Keratinocyte (primary cell): ENCODE measurements around the gene CHRNA7. TPM values are rescaled to one million over a fixed set of nuclear protein-coding genes. Genes with fewer than 3 reads are reported as not detected.

Source experiments
- DNase-seq: peaks from one replicate; pipeline ENCODE4 v3.0.0-alpha.2; 2011; ENCODE audit warnings: low read depth, missing footprints, low spot score
- FAIRE-seq: peaks from 2 replicates; lab custom pipeline; 2011; peaks lifted over from hg19 to GRCh38; lab: Jason Lieb, UNC
- H2AFZ ChIP-seq: 2 replicates; pipeline ENCODE4 v1.6.0; 2012; ENCODE audit warnings: low read length, control low read depth, inconsistent platforms; ENCODE audit not compliant: control insufficient read depth
- H3K27ac ChIP-seq: 2 replicates; pipeline ENCODE4 v1.5.1; 2011; ENCODE audit warnings: low read length; ENCODE audit not compliant: control insufficient read depth, insufficient read depth
- H3K27me3 ChIP-seq: 3 replicates; pipeline ENCODE4 v1.6.0; 2011; ENCODE audit warnings: low read length; ENCODE audit not compliant: control insufficient read depth, insufficient read depth; ENCODE audit errors: extremely low read depth
- H3K36me3 ChIP-seq, 2 experiments: 2 replicates in 1 of 2; 3 replicates in 1 of 2; pipeline ENCODE4 v1.5.1; 2011; ENCODE audit warnings: low read length in 2 of 2, mild to moderate bottlenecking in 1 of 2; ENCODE audit not compliant: control insufficient read depth in 2 of 2, insufficient read depth in 2 of 2; ENCODE audit errors: extremely low read depth in 1 of 2
- H3K4me1 ChIP-seq: 3 replicates; pipeline ENCODE4 v1.5.1; 2011; ENCODE audit warnings: low read length; ENCODE audit not compliant: control insufficient read depth, insufficient read depth; ENCODE audit errors: extremely low read depth
- H3K4me2 ChIP-seq: 3 replicates; pipeline ENCODE4 v1.6.0; 2011; ENCODE audit warnings: low read depth, low read length; ENCODE audit not compliant: control insufficient read depth, insufficient read depth; ENCODE audit errors: extremely low read depth
- H3K4me3 ChIP-seq, 3 experiments: fragments of 200-600 bp in 1 of 3; sonication (generic) in 1 of 3; 2 replicates in 2 of 3; 3 replicates in 1 of 3; pipeline ENCODE4 v1.5.1; 2011 to 2016; ENCODE audit warnings: low read length in 3 of 3, mild to moderate bottlenecking in 3 of 3, control low read depth in 2 of 3, inconsistent platforms in 1 of 3, low read depth in 1 of 3, mixed read lengths in 1 of 3, mixed run types in 1 of 3, moderate library complexity in 1 of 3; ENCODE audit not compliant: control insufficient read depth in 2 of 3, insufficient read depth in 2 of 3; ENCODE audit errors: extremely low read depth in 1 of 3
- H3K79me2 ChIP-seq: 2 replicates; pipeline ENCODE4 v1.6.0; 2012; ENCODE audit warnings: low read length; ENCODE audit not compliant: control insufficient read depth, insufficient read depth
- H3K9ac ChIP-seq: 3 replicates; pipeline ENCODE4 v1.6.0; 2011; ENCODE audit warnings: low read length; ENCODE audit not compliant: control insufficient read depth, insufficient read depth; ENCODE audit errors: extremely low read depth
- H3K9me1 ChIP-seq: 3 replicates; pipeline ENCODE4 v1.6.0; 2011; ENCODE audit warnings: low read length; ENCODE audit not compliant: control insufficient read depth, insufficient read depth; ENCODE audit errors: extremely low read depth
- H3K9me3 ChIP-seq: 2 replicates; pipeline ENCODE4 v1.5.1; 2012; ENCODE audit warnings: low read depth, low read length; ENCODE audit not compliant: control insufficient read depth
- H4K20me1 ChIP-seq: 3 replicates; pipeline ENCODE4 v1.6.0; 2011; ENCODE audit warnings: low read length; ENCODE audit not compliant: control insufficient read depth, insufficient read depth; ENCODE audit errors: extremely low read depth
- EZH2 ChIP-seq: IDR thresholded peaks from one replicate; pipeline ENCODE4 v1.6.1; 2012; ENCODE audit warnings: inconsistent platforms, mild to moderate bottlenecking, low read length, moderate library complexity
- dilution Hi-C: fragments of 300-500 bp; cut with MboI; formaldehyde crosslinking; loops from one replicate; pipeline ENCODE4 v1.7.0; 2020; ENCODE audit warnings: low sequenced_read_pairs; ENCODE audit not compliant: extremely low pct_ligation_motif_present
- polyA plus RNA-seq, 5 experiments: library from polyadenylated mRNA; depleted of rRNA in 3 of 5; stranded (reverse) in 3 of 5; stranded (forward) in 1 of 5; unstranded in 1 of 5; fragments of >200 nt; gene quantifications; 1 replicate in 1 of 5; 2 replicates in 3 of 5; 3 replicates in 1 of 5; pipeline versions ENCODE4 v1.2.1 to v1.2.3, GENCODE V29; 2011 to 2012; ENCODE audit warnings: missing spikeins in 2 of 5, low read depth in 1 of 5, low replicate concordance in 1 of 5
- TF ChIP-seq, protein P1 (sequence below), 3 experiments: IDR thresholded peaks in 1 of 3; conservative IDR thresholded peaks in 1 of 3; optimal IDR thresholded peaks in 1 of 3; 2 replicates in 2 of 3; 3 replicates in 1 of 3; pipeline versions ENCODE3 to v1.5.1; 2011; ENCODE audit warnings: low read length in 3 of 3, mild to moderate bottlenecking in 3 of 3, moderate library complexity in 2 of 3, control low read depth in 1 of 3, inconsistent platforms in 1 of 3; ENCODE audit not compliant: insufficient read depth in 2 of 3; ENCODE audit errors: extremely low read depth in 1 of 3

The CHRNA7 gene
- polyA plus RNA-seq, 1 donor (not counting 4 experiments of a cell fraction or from before 2014, with no cell fraction given) = 0.93 TPM

DNA sequence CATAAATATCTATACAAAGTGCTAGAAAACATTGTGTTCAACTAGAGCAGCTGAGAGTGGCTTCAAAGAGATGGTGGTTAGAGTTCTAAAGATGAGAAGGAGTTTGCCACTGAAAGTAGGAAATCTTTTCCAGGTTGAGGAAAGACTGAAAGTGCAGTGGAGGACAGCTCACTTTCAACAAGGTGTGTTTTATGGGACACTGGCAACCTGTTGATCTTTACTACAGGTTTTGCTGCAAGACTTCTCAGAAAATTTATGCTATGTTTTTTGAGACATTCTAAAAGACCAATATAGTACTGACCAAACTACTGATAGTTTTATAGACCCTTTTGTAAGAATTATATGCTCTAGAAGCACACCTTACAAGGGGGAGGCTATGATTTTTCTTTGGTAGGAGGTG lies 3.8 kb downstream of the CHRNA7 start:
- no peak overlapping the region for H3K9ac ChIP-seq
- H2AFZ ChIP-seq = no peak overlapping the region
- H3K79me2 ChIP-seq = no peaks in the 10 kb centered on the region
- FAIRE-seq = no peak
- H3K4me1 ChIP-seq = peaks cover 2% of the 10 kb centered on the region
- H3K4me3 ChIP-seq = no peak overlapping the region
- no peak overlapping the region for H3K4me2 ChIP-seq
- no peaks in the 10 kb centered on the region for H3K9me1 ChIP-seq
- H3K27ac ChIP-seq = no peak overlapping the region
- no peak for DNase-seq
- no peaks in the 10 kb centered on the region for H3K9me3 ChIP-seq
- H3K36me3 ChIP-seq = no peaks in the 10 kb centered on the region
- no peaks in the 10 kb centered on the region for H4K20me1 ChIP-seq
- TF ChIP-seq EZH2 = no peak
- TF ChIP-seq, protein P1, sequence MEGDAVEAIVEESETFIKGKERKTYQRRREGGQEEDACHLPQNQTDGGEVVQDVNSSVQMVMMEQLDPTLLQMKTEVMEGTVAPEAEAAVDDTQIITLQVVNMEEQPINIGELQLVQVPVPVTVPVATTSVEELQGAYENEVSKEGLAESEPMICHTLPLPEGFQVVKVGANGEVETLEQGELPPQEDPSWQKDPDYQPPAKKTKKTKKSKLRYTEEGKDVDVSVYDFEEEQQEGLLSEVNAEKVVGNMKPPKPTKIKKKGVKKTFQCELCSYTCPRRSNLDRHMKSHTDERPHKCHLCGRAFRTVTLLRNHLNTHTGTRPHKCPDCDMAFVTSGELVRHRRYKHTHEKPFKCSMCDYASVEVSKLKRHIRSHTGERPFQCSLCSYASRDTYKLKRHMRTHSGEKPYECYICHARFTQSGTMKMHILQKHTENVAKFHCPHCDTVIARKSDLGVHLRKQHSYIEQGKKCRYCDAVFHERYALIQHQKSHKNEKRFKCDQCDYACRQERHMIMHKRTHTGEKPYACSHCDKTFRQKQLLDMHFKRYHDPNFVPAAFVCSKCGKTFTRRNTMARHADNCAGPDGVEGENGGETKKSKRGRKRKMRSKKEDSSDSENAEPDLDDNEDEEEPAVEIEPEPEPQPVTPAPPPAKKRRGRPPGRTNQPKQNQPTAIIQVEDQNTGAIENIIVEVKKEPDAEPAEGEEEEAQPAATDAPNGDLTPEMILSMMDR (optimal IDR thresholded peaks at IDR 0.05 in 1 of 3, IDR thresholded peaks at IDR 0.05 in 1 of 3, conservative IDR thresholded peaks at IDR 0.05 in 1 of 3; ENCODE audit: extremely low read depth in 1 of 3, insufficient read depth in 2 of 3, low read length in 3 of 3) = no peak
- H3K27me3 ChIP-seq = peaks cover 28% of the 10 kb centered on the region
- dilution Hi-C loops = no loop called here

DNA sequence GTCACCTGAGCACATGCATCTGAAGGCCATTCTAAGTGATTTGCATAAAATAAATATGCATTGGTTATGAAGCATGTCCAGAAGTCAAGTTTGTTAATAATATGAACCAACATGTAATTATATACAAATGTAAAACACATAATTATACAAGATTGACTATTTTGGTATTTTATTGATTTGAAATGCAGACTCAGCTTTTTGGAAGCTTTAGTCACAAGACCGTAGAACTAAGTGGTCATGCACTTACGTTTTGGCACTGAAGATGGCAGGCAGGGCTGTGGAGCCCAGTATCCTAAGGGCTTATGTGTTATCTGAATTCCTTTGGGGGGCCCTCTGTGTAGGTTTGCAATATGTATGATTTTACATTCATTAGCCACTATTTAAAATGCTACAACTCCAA lies 5.0 kb downstream of the CHRNA7 start:
- H3K79me2 ChIP-seq = no peaks in the 10 kb centered on the region
- no peak overlapping the region for H3K27ac ChIP-seq
- H3K9me3 ChIP-seq = no peaks in the 10 kb centered on the region
- no peak for DNase-seq
- H3K9me1 ChIP-seq = no peaks in the 10 kb centered on the region
- H2AFZ ChIP-seq = no peak overlapping the region
- H4K20me1 ChIP-seq = no peaks in the 10 kb centered on the region
- H3K4me3 ChIP-seq = no peak overlapping the region
- H3K4me2 ChIP-seq = no peak overlapping the region
- no peaks in the 10 kb centered on the region for H3K4me1 ChIP-seq
- H3K36me3 ChIP-seq = no peaks in the 10 kb centered on the region
- H3K27me3 ChIP-seq = peaks cover 18% of the 10 kb centered on the region
- no peak overlapping the region for H3K9ac ChIP-seq
- FAIRE-seq = no peak
- TF ChIP-seq, protein P1 (optimal IDR thresholded peaks at IDR 0.05 in 1 of 3, IDR thresholded peaks at IDR 0.05 in 1 of 3, conservative IDR thresholded peaks at IDR 0.05 in 1 of 3; ENCODE audit: extremely low read depth in 1 of 3, insufficient read depth in 2 of 3, low read length in 3 of 3) = no peak
- no peak for TF ChIP-seq EZH2
- dilution Hi-C loops = no loop called here
